Body of pancreas (tissue), 4 donors: ENCODE results near the gene ZNF783.

ENCODE experiments used
- POLR2A ChIP-seq, 3 donors: fragments of 450-650 bp; IDR thresholded peaks; one replicate each; pipeline ENCODE4 v1.6.1; 2016; ENCODE audit warnings: antibody characterized with exemption in 3 of 3, mild to moderate bottlenecking in 2 of 3
- TF ChIP-seq, protein P1 (sequence below), 7 experiments: fragments of 450-650 bp in 4 of 7; fragments of 200-600 bp in 3 of 7; sonication (generic) in 3 of 7; IDR thresholded peaks; one replicate each; pipeline ENCODE4 v1.5.1; 2016 to 2019; ENCODE audit warnings: antibody characterized with exemption in 7 of 7

DNA sequence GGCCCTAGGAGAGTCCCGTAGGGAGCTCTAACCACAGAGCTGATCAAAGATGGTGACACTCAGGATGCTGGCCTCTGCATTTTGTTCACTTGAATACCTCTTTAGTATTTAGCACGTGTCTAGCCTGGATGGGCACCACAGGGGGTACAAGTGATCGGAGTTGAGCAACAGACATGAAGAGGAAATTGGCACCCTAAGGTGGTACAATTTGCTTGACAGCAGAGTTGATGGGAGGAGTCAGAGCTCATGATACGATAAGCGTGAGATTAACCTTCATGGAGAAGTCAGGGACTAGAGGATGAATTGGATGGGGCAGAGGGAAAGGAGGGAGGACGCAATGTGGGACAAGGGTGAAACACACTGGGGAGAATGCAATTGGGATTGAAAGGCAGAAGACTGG, 32.5 kb upstream of the ZNF783 start:
- TF ChIP-seq, protein P1, sequence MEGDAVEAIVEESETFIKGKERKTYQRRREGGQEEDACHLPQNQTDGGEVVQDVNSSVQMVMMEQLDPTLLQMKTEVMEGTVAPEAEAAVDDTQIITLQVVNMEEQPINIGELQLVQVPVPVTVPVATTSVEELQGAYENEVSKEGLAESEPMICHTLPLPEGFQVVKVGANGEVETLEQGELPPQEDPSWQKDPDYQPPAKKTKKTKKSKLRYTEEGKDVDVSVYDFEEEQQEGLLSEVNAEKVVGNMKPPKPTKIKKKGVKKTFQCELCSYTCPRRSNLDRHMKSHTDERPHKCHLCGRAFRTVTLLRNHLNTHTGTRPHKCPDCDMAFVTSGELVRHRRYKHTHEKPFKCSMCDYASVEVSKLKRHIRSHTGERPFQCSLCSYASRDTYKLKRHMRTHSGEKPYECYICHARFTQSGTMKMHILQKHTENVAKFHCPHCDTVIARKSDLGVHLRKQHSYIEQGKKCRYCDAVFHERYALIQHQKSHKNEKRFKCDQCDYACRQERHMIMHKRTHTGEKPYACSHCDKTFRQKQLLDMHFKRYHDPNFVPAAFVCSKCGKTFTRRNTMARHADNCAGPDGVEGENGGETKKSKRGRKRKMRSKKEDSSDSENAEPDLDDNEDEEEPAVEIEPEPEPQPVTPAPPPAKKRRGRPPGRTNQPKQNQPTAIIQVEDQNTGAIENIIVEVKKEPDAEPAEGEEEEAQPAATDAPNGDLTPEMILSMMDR (IDR thresholded peaks at IDR 0.05), result no peak
- TF ChIP-seq POLR2A (IDR thresholded peaks at IDR 0.05), result no peak
